Measurements from ENCODE around the gene FIGN.

FIGN gene

DNA sequence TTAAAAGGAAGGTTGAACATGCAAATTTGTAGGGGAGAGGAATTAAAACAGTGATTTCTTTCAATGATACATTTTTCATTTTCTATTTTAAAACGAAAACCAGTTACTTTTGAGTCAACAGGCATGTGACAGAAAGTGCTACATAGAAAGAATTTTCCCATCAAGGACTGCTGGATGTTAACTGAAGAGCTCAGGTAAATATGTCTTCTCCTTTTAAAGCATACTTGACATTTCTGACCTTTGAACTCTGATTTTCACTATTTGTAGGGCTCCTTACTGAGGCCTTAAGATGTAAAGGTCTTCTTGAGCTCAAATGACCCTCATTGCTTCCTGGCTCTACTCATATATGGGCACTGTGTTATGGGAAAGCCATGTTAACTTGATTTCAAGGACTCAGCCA, 32.4 kb downstream of the FIGN start:
- DNase-seq = no peak

- no peak for DNase-seq
Observed at GRCh38 chr2:163701399-163702195, 34.2 kb downstream of the FIGN start.

GRCh38 chr2:163698857-163699256, 37.0 kb downstream of the FIGN start:
- no peak for DNase-seq

DNA sequence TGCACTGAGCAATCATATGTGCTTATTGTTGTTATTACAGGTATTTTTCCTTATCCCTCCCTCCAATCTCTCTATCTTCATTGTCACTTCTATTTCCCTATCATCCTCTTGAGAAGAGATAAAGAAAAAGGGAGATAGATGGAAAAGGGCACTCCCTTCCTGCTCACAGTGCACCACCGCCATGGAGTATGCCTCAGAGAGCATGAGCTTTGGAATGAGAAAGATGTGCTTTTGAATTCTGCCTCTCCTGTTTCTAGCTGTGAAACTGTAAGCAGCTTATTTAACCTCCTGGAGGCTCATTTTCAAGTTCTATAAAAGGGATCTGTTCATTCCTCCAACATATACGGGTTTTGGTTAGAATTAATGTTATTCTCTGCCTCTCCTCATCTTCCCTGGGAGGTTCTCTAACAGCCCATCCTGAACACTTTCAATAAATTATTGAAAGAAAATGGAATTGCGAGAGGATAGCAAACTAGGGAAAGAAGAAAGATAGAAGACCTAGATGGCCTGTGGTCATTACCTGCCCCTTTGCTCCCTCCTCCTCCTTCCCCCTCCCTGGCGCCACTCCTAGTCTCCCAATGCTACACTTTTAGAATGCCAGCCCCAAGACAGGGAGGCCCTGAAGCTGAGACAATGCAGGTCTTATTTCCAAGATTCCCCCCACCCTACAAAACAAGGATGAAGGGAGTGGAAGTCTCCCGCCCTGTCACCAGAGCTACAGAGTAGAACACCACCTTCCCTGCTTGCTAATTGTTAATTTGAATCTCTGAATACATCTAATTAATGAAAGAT, 37.8 kb downstream of the FIGN start:
- DNase-seq = no peak

- no peak for DNase-seq
Observed at GRCh38 chr2:163697429-163697828, 38.4 kb downstream of the FIGN start.

DNA sequence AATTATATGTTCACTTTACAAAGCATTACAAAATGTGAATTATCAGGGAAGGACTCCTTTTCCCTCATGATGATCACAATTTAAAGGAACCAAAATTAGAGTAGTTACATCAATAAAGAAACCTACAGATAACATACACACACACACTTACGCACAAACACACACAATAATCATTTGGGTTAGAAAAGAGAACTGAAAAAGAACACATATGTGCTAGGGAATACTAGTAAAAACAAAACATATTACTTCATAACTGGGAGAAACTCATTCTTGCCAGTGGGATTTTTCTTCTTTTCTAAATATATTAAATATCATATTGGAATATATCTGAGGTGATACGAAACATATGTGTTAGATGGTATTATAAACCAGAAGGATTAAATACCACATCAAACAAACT, 42.3 kb downstream of the FIGN start:
- no peak for DNase-seq

GRCh38 chr2:163692611-163693482, 43.0 kb downstream of the FIGN start:
- no peak for DNase-seq

- DNase-seq = no peak
Observed at GRCh38 chr2:163692081-163692480, 43.7 kb downstream of the FIGN start.

GRCh38 chr2:163690896-163691295, 44.9 kb downstream of the FIGN start:
- no peak for DNase-seq

DNA sequence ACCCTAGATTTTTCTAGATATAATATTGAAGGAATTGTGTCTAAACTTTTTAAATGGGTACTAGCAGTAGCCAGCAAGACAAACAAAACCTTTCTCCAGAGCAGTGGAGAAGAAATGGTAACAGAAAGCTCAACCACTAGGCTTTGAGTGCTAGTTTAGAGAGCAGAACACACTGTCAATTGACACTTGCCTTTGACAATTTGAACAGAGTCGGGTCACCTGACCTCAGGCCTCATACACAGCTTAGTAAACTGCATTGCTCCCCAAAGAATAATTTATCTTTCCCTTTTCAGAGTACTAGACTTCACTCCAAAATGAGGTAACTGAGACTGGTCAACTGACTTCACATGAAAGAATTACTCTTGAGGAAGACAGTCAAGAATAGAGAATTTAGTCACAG, 48.6 kb downstream of the FIGN start:
- no peak for DNase-seq

- no peak for DNase-seq
Observed at GRCh38 chr2:163686289-163686688, 49.5 kb downstream of the FIGN start.

DNA sequence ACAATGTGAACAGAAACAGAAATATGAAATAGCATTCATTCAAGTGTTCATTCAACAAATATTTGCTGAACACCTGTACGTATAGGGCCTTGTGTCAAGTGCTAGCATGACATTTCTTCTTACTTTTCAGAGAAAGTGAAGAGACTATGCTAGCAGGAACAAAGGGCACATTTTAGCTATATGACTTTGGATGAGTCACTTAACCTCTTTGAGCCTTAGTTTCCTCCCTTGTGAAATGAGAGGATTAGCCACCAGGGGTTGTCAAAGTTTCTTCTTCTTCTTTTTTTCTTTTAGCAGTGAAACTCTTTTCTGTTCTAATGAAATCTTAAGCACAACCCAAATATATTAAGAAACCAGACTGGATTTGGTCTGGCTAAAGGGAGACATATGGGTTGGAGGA, 53.1 kb downstream of the FIGN start:
- no peak for DNase-seq

- no peak for DNase-seq
Observed at GRCh38 chr2:163681745-163682144, 54.1 kb downstream of the FIGN start.

DNA sequence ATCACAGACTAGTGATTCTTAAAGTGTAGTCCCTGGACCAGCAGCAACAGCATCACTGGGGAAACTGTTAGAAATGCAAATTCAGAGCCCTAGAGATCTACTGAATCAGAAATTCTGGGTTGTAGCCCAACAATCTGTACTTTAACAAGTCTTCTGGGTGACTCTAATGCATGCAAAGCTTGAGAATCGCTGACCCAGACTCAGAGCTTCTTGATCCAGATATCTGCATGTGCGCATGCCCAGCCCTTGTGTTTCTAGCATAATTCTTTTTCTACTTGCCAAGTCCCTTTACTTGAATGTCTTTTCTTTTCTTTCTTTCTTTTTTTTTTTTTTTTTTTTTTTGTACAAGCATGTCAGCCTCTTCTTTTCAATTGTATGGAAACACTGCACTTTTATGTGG, 60.4 kb downstream of the FIGN start:
- no peak for DNase-seq

DNA sequence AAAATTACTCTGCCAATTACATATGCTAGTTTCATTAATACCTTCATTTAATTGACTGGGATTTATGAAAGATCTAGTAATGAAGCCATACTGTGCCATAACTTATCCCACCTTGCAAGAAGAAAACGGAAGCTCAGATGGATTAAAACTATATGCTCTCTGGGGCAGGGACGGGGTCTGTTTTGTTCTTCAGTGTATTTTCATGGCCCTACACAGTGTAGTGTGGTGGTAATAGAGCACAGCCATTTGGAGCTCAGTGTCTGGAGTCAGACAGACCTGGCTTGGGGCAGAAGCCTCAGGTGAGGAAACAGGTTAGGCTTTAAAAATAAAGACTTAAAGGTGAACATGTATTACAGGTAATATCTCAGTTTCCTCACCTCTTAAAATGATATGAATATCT, 62.3 kb downstream of the FIGN start:
- DNase-seq = no peak

DNA sequence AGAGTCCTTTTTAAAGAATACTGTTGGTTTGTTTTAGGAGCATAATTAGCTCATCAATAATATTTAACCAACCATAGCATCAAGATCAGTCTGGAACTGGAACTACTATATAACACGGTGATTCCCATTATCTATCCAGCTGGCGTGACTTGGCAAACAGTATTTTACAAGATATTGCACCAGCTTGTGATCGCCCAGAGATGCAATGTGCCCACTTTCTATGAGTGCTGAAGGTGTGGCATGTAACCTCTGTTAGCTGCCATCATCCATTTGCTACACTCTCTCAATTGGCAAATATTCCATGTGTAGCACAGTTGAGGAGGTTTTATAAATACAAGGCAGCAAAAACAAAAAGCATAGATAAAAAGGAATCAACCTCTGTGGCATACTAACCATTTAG, 64.9 kb downstream of the FIGN start:
- no peak for DNase-seq

DNA sequence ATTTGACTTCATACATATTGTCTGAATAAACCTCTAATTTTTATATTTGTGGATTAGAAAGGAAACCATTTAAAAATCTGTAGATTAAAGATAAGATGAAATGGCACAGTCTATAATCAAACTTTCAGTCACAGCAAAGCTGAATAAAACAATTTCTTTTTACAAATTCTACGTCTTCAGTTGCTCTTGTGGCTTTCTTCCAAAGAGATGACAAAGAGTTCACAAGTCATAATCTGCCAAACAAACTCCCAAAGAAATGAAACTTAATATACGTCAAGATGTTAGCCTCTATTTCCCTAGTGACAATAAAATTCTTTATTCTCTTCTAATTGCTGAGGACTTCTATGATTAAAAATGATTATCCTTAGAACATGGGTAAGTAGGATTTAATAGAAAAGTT, 66.3 kb downstream of the FIGN start:
- DNase-seq = no peak

- DNase-seq = no peak
Observed at GRCh38 chr2:163667064-163667887, 68.5 kb downstream of the FIGN start.

DNA sequence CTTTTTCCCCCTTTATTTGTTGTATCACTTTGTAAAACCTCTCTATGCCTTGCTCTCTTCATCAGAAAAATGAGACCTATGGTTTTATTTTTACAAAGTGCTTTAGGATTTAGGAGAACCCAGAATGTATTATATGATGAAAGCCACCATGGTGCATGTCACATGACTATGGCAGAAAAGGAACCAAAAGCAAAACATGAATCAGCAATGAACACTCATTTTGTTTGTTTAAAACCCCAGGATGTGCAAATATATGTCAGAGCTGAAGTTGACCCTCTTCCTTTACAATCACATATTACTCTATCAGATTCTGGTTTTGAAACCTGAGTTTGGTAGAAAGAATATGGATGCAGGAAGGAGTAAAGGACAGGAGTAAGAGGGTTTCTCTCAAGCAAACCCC, 70.0 kb downstream of the FIGN start:
- no peak for DNase-seq

DNA sequence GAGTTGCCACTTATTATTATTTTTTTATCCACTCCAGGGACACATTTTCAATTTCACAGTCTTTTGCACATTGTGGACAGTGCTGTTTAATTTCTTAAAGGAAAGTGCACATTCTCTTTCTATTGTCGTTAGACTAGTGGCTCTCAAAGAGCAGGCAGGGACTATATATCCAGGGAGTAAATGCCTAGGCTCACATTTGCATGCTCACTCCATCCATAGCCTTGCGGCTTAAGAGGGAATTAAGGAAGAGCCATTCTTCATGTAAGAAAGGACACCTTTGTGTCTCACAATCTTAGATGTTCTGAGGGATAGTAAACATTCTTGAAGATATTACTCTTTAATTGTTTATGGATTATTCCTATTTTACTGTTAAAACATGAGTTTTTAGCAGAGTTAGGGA, 70.8 kb downstream of the FIGN start:
- DNase-seq = no peak

- no peak for DNase-seq
Observed at GRCh38 chr2:163664610-163665009, 71.2 kb downstream of the FIGN start.

DNA sequence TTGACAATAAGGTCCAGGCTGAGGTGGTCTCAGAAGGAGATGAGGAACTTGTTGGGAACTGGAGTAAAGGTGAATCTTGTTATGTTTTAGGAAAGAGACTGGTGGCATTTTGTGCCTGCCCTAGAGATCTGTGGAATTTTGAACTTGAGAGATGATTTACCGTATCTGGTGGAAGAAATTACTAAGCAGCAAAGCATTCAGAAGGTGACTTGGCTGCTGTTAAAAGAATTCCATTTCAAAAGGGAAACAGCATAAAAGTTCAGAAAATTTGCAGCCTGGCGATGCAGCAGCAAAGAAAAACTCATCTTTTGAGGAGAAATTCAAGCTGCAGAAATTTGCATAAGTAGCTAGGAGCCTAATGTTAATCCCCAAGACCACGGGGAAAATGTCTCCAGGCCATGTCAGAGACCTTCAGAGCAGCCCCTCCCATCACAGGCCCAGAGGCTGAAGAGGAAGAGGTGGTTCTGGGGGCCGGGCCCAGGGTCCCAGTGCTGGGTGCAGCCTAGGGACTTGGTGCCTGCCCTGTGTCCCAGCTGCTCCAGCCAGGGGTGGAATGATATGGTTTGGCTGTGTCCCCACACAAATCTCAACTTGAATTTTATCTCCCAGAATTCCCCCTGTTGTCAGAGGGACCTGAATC, 73.5 kb downstream of the FIGN start:
- DNase-seq = no peak

All from activated CD4-positive, alpha-beta T cell treated with anti-CD3 and anti-CD28 coated beads for 4 hours (primary cell).